GM06990 (cell line): Measurements from ENCODE around the gene COMMD10.
"Not testable (repeated sequence)": the region's sequence is repeated elsewhere in the genome, so short reads cannot be mapped to it uniquely, and the experiment has no call there.

ENCODE experiments used
- DNase-seq: peaks from one replicate; pipeline ENCODE4 v3.0.0-alpha.2; 2011; ENCODE audit not compliant: insufficient read length; ENCODE audit errors: extremely low read depth
- H3K27me3 ChIP-seq: replicated peaks from 2 replicates; pipeline ENCODE4 v1.6.0; 2011; ENCODE audit warnings: low read length; ENCODE audit not compliant: control insufficient read depth, insufficient read depth
- H3K36me3 ChIP-seq: 2 replicates; pipeline ENCODE4 v1.5.1; 2011; ENCODE audit warnings: low read length; ENCODE audit not compliant: control insufficient read depth, insufficient read depth
- H3K4me3 ChIP-seq: replicated peaks from 2 replicates; pipeline ENCODE4 v1.5.1; 2011; ENCODE audit warnings: low read depth, mild to moderate bottlenecking, control low read depth, low read length
- TF ChIP-seq, protein P1 (sequence below): IDR thresholded peaks from 2 replicates; pipeline ENCODE4 v1.5.1; 2011; ENCODE audit warnings: low read length, control low read depth, mild to moderate bottlenecking, inconsistent platforms; ENCODE audit not compliant: insufficient read depth, poor library complexity, severe bottlenecking

The COMMD10 gene

DNA sequence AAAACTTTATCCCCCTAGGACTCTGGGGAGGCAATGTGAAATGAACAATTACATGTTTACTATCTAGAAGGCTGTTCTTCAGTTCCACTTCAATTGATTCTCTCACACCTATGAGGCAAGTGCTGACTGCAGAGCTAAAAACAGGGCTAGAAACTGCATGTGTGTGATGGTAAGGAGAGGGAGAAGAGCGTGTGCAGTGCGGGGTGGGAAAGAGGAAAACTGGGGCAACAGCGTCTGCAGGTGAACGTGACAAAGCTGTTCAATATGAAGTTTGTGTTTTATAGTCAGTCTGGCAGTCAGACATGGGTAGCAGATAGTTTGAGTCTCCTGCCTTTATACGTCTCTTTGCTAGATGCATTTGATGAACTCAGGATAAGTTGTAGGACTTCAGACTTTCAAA, 6.6 kb upstream of the COMMD10 start:
- DNase-seq, result no peak
- H3K36me3 ChIP-seq, result no peaks in the 10 kb centered on the region; the same call in 1 of the 2 replicates
- TF ChIP-seq, protein P1, sequence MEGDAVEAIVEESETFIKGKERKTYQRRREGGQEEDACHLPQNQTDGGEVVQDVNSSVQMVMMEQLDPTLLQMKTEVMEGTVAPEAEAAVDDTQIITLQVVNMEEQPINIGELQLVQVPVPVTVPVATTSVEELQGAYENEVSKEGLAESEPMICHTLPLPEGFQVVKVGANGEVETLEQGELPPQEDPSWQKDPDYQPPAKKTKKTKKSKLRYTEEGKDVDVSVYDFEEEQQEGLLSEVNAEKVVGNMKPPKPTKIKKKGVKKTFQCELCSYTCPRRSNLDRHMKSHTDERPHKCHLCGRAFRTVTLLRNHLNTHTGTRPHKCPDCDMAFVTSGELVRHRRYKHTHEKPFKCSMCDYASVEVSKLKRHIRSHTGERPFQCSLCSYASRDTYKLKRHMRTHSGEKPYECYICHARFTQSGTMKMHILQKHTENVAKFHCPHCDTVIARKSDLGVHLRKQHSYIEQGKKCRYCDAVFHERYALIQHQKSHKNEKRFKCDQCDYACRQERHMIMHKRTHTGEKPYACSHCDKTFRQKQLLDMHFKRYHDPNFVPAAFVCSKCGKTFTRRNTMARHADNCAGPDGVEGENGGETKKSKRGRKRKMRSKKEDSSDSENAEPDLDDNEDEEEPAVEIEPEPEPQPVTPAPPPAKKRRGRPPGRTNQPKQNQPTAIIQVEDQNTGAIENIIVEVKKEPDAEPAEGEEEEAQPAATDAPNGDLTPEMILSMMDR, result no peak
- H3K4me3 ChIP-seq, result no peak overlapping the region
- no peaks in the 10 kb centered on the region for H3K27me3 ChIP-seq

DNA sequence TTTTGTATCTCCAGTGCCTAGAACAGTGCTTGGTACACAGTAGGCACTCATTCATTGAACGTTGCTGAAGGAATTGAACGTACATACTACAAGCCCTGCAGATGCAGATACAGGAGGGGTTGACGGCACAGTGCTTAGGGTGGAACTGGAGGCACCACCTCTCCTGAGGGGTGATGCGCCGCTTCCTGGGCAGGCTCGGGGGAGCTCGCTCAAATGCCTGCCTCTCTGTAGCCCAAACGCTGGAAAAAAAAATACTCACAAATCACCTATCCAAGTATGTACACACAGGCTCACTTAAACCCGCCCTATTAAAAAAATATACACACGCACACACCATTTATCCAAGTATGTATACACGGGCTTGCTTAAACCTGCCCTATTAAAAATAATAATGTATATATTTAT, 536 bp upstream of the COMMD10 start:
- H3K4me3 ChIP-seq, result peak overlapping the region; percentile 86
- H3K36me3 ChIP-seq, result no peaks in the 10 kb centered on the region; the same call in 1 of the 2 replicates
- no peaks in the 10 kb centered on the region for H3K27me3 ChIP-seq
- DNase-seq, result peak; percentile 36
- TF ChIP-seq, protein P1, result no peak

DNA sequence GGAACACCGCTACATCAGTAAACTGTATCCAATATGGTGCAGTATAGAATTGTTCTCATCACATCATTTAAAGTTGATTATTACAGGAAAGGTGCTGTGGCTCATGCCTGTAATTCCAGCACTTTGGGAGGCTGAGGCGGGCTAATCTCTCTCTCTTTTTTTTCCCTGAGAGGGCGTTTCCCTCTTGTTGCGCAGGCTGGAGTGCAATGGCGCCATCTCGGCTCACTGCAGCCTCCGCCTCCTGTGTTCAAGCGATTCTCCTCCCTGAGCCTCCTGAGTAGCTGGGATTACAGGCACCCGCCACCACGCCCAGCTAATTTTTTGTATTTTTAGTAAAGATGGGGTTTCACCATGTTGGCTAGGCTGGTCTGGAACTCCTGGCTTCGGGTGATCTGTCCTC, 1.5 kb downstream of the COMMD10 start:
- H3K27me3 ChIP-seq, H3K4me3 ChIP-seq, H3K36me3 ChIP-seq, DNase-seq: not testable (repeated sequence)

DNA sequence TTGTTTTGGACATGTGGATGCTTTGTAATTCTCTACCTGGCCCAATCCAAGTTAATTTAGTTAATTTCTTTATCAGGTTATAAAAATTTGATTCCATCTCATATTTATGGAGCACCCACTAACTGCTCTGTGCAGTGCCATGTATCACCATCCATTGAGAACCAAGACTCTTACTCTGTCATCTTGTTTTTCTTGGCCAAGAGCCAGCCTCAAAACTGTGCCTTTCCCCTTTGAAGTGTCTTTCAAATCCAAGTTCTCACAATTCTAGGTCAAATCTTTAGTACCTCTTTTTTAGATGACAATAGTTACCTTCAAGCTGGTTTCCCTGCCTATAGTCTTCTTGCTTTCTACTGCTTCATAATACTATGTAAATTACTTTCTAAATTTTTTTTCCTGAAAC, 3.2 kb downstream of the COMMD10 start:
- H3K36me3 ChIP-seq, result no peaks in the 10 kb centered on the region; the same call in 1 of the 2 replicates
- no peak overlapping the region for H3K4me3 ChIP-seq
- DNase-seq, result no peak
- no peaks in the 10 kb centered on the region for H3K27me3 ChIP-seq
- TF ChIP-seq, protein P1, result no peak

DNA sequence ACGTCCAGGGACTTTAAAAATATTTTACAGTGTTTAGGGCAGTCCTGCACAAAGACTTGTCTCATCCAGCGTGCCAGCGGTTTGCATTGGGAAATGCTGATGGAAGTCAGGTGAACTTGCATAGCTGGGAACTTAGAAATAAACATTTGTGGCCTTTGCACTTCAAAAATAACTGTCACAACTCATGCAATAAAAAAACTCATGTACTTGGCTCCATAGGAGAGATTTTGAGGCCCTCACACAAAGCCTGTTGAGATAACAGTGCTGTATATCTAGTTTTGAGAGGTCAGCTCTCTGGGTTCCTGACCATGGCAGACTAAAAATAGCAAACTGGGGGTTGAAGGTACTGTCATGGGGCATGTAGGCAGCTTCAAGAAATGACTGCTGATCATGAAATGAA, 5.5 kb downstream of the COMMD10 start:
- Histone ChIP-seq H3K36me3 (peaks cover 3% of the 10 kb centered on the region), H3K27me3 (no peaks in the 10 kb centered on the region)
- no peak for DNase-seq

DNA sequence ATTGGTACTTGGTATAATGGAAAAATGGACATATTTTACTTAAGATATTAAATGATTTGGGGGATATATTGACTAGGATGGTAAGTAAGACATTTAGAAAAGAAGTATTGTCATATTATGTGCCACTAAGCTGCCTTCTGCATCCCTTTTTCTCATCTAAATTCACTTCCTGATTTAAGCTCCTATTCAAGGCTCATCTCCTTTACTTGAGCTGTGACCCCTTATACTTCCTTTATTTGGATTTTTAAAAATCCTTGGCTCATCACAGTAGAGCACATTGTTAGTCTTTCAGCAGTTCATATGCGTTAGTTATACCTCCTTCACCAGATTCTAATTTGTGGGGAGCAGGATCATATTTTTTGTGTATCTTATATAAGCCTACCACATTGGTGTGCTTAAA, 6.6 kb downstream of the COMMD10 start:
- TF ChIP-seq, protein P1, result no peak
- Histone ChIP-seq H3K4me3 (no peak overlapping the region), H3K27me3 (no peaks in the 10 kb centered on the region), H3K36me3 (peaks cover 3% of the 10 kb centered on the region)
- no peak for DNase-seq

More for the DNA sequence above, 5.5 kb downstream of the COMMD10 start:
- TF ChIP-seq, protein P1, result no peak
- no peak overlapping the region for H3K4me3 ChIP-seq
